Measurements from ENCODE around the gene TEDC1.

The TEDC1 gene

GRCh38 chr14:105467249-105467941, 23.7 kb upstream of the TEDC1 start:
- ChIA-PET POLR2A (no interaction called here), CTCF (interaction anchor here (0.8 to 5.7 kb wide), 4 partner anchors 9 to 65 kb away, joined by 3 to 31 read pairs (median 4); no protein-coding TSS in a partner anchor)
- H3K4me1 ChIP-seq (ENCODE audit: control insufficient read depth, insufficient read depth, low read length): peaks cover 8% of the 10 kb centered on the region; the same call in 1 of the 2 replicates
- H3K9me3 ChIP-seq (ENCODE audit: control insufficient read depth, insufficient read depth, low read depth, low read length): no peaks in the 10 kb centered on the region
- 0 out of 2 replicates have a peak overlapping the region, but pooled peaks have one; percentile 1 for H3K27ac ChIP-seq (ENCODE audit: extremely low read depth, low read depth, low read length)
- no peak overlapping the region for H3K4me3 ChIP-seq (ENCODE audit: low read depth, low read length)
- TF ChIP-seq ZFP69B (tag by site-specific recombination; IDR thresholded peaks at IDR 0.05) (peak; percentile 21; the same call in 1 of the 2 replicates), ZNF654 (tag by site-specific recombination; IDR thresholded peaks at IDR 0.05; ENCODE audit: low read depth) (no peak), ZNF341 (tag by site-specific recombination; IDR thresholded peaks at IDR 0.05; ENCODE audit: low read depth) (peak; percentile 28; the same call in 1 of the 2 replicates), ZNF214 (tag by site-specific recombination; IDR thresholded peaks at IDR 0.05; ENCODE audit: borderline replicate concordance) (no peak), ZNF140 (tag by site-specific recombination; IDR thresholded peaks at IDR 0.05) (no peak)
- H3K36me3 ChIP-seq (ENCODE audit: control insufficient read depth in 2 of 2, insufficient read depth in 1 of 2, low read length in 2 of 2): peaks cover 0 to 72% of the 10 kb centered on the region in 2 experiments; a peak in 2 of 3 replicates

GRCh38 chr14:105467942-105468471, 23.0 kb upstream of the TEDC1 start:
- Histone ChIP-seq H3K9me3 (ENCODE audit: control insufficient read depth, insufficient read depth, low read depth, low read length) (no peaks in the 10 kb centered on the region), H3K27ac (ENCODE audit: extremely low read depth, low read depth, low read length) (no peak overlapping the region), H3K4me3 (ENCODE audit: low read depth, low read length) (no peak overlapping the region), H3K36me3 (ENCODE audit: control insufficient read depth in 2 of 2, insufficient read depth in 1 of 2, low read length in 2 of 2) (peaks cover 0 to 67% of the 10 kb centered on the region in 2 experiments; a peak in 1 of 3 replicates), H3K4me1 (ENCODE audit: control insufficient read depth, insufficient read depth, low read length) (peaks cover 10% of the 10 kb centered on the region)
- ChIA-PET POLR2A (no interaction called here), CTCF (interaction anchor here (0.9 to 5.7 kb wide), 3 partner anchors 13 to 65 kb away, joined by 3 to 31 read pairs (median 6); no protein-coding TSS in a partner anchor)
- TF ChIP-seq ZNF747 (tag by site-specific recombination; IDR thresholded peaks at IDR 0.05) (no peak), SCRT2 (tag by site-specific recombination; IDR thresholded peaks at IDR 0.05) (peak; percentile 95), SCRT1 (tag by site-specific recombination; IDR thresholded peaks at IDR 0.05; ENCODE audit: borderline replicate concordance) (peak; percentile 98), TSHZ1 (tag by site-specific recombination; IDR thresholded peaks at IDR 0.05; ENCODE audit: borderline replicate concordance) (no peak), REST (tag by site-specific recombination; IDR thresholded peaks at IDR 0.05) (0 out of 2 replicates have a peak, but pooled peaks have one; percentile 11)

GRCh38 chr14:105468621-105469241, 22.3 kb upstream of the TEDC1 start:
- peaks cover 0 to 60% of the 10 kb centered on the region in 2 experiments; a peak in 1 of 3 replicates for H3K36me3 ChIP-seq (ENCODE audit: control insufficient read depth in 2 of 2, insufficient read depth in 1 of 2, low read length in 2 of 2)
- peaks cover 15% of the 10 kb centered on the region for H3K4me1 ChIP-seq (ENCODE audit: control insufficient read depth, insufficient read depth, low read length)
- H3K27ac ChIP-seq (ENCODE audit: extremely low read depth, low read depth, low read length): no peak overlapping the region
- H3K9me3 ChIP-seq (ENCODE audit: control insufficient read depth, insufficient read depth, low read depth, low read length): no peaks in the 10 kb centered on the region
- CTCF ChIA-PET: interaction anchor here (0.6 to 5.7 kb wide), 3 partner anchors 13 to 82 kb away, joined by 5 to 31 read pairs (median 6); no protein-coding TSS in a partner anchor
- H3K4me3 ChIP-seq (ENCODE audit: low read depth, low read length): no peak overlapping the region
- POLR2A ChIA-PET: interaction anchor here (0.5 to 0.9 kb wide), 2 partner anchors 21 to 23 kb away, joined by 3 to 10 read pairs; no protein-coding TSS in a partner anchor
- TF ChIP-seq ZNF670 (tag by site-specific recombination; IDR thresholded peaks at IDR 0.05; ENCODE audit: low read depth): no peak
- no peak for TF ChIP-seq ZNF398 (tag by site-specific recombination; IDR thresholded peaks at IDR 0.05)
- no peak for TF ChIP-seq ZNF280D (tag by site-specific recombination; IDR thresholded peaks at IDR 0.05)
- TF ChIP-seq ZFHX2 (tag by site-specific recombination; conservative IDR thresholded peaks at IDR 0.05): peak; percentile 69
- TF ChIP-seq KLF8 (tag by site-specific recombination; IDR thresholded peaks at IDR 0.05): 0 out of 2 replicates have a peak, but pooled peaks have one; percentile 28
- TF ChIP-seq ZNF37A (tag by site-specific recombination; IDR thresholded peaks at IDR 0.05): no peak
